HCT116 (cell line): ENCODE measurements around the gene POPDC2. TPM values are rescaled to one million over a fixed set of nuclear protein-coding genes. Genes with fewer than 3 reads are reported as not detected.

Experiments
- ATAC-seq: fragments of 200-7000 bp; cut with Tn5 transposase; 2 replicates; pipeline ENCODE4 v1.9.1; 2020; ENCODE audit warnings: mild to moderate bottlenecking, moderate library complexity
- BruUV-seq: library from RNA; stranded (reverse); fragments of 400-500 nt; replicated peaks from 2 replicates; lab custom pipeline; 2021; lab: Mats Ljungman, UMichigan
- CTCF ChIA-PET: fragments of 300-600 bp; sonication (Branson Sonifier 250); formaldehyde crosslinking; loops from one replicate; lab custom pipeline; 2021; ENCODE audit warnings: antibody characterized with exemption; lab: Charles Lee
- POLR2A ChIA-PET: fragments of 300-600, 350-600 bp; sonication (Branson Sonifier 250); formaldehyde crosslinking; loops from one replicate; lab custom pipeline; 2021; ENCODE audit warnings: antibody characterized with exemption; lab: Charles Lee
- RAD21 ChIA-PET, 2 experiments: fragments of 300-600 bp; sonication (Branson Sonifier 250); formaldehyde crosslinking; loops; one replicate each; lab custom pipeline; 2023; ENCODE audit warnings: low total read pairs in 2 of 2; ENCODE audit not compliant: uncharacterized antibody in 2 of 2, unreplicated experiment in 2 of 2, low non-redundant PET in 1 of 2; lab: Charles Lee
- DNase-seq: peaks from one replicate; pipeline ENCODE4 v3.0.0-alpha.2; 2010; ENCODE audit warnings: low read depth, low spot score
- H2AFZ ChIP-seq: fragments of 200-600 bp; shearing (Covaris generic), sonication (generic); 2 replicates; pipeline ENCODE4 v1.6.1; 2017; ENCODE audit warnings: low read depth, mixed run types, mixed read lengths, antibody characterized with exemption, low read length; ENCODE audit not compliant: poor library complexity, severe bottlenecking
- H3K27ac ChIP-seq: 2 replicates; pipeline ENCODE4 v1.5.1; 2012; ENCODE audit warnings: low read depth, low read length
- H3K27me3 ChIP-seq: fragments of 200-600 bp; sonication (generic); 2 replicates; pipeline ENCODE4 v1.6.1; 2016; ENCODE audit warnings: mixed run types, low read length, mixed read lengths; ENCODE audit not compliant: insufficient read depth
- H3K36me3 ChIP-seq, 2 experiments: fragments of 200-500 bp in 1 of 2; fragments of 200-600 bp in 1 of 2; sonication (Bioruptor generic) in 1 of 2; sonication (generic) in 1 of 2; 2 replicates each; pipeline versions ENCODE4 v1.5.1 to v1.6.1; 2014 to 2016; ENCODE audit warnings: low read length in 2 of 2, inconsistent platforms in 1 of 2, mixed read lengths in 1 of 2, mixed run types in 1 of 2; ENCODE audit not compliant: insufficient read depth in 2 of 2, control insufficient read depth in 1 of 2
- H3K4me1 ChIP-seq, 2 experiments: fragments of 200-600 bp in 1 of 2; sonication (generic) in 1 of 2; 2 replicates each; pipeline versions ENCODE4 v1.5.1 to v1.6.1; 2012 to 2017; ENCODE audit warnings: low read length in 2 of 2, inconsistent platforms in 1 of 2, mild to moderate bottlenecking in 1 of 2, mixed read lengths in 1 of 2, mixed run types in 1 of 2, moderate library complexity in 1 of 2; ENCODE audit not compliant: insufficient read depth in 2 of 2, control insufficient read depth in 1 of 2
- H3K4me2 ChIP-seq: fragments of 200-600 bp; sonication (generic); 2 replicates; pipeline ENCODE4 v1.6.1; 2017; ENCODE audit warnings: mixed run types, low read length, mixed read lengths
- H3K4me3 ChIP-seq, 2 experiments: fragments of 200-600 bp in 1 of 2; sonication (generic) in 1 of 2; replicated peaks in 1 of 2; 2 replicates each; pipeline ENCODE4 v1.5.1; 2011 to 2016; ENCODE audit warnings: low read length in 2 of 2, control low read depth in 1 of 2, low read depth in 1 of 2, mild to moderate bottlenecking in 1 of 2, mixed read lengths in 1 of 2, mixed run types in 1 of 2
- H3K79me2 ChIP-seq: fragments of 200-600 bp; sonication (generic); 2 replicates; pipeline ENCODE4 v1.6.1; 2017; ENCODE audit warnings: mild to moderate bottlenecking, mixed run types, low read length, moderate library complexity, mixed read lengths; ENCODE audit not compliant: insufficient read depth
- H3K9ac ChIP-seq: fragments of 200-600 bp; sonication (generic); 2 replicates; pipeline ENCODE4 v1.6.1; 2016; ENCODE audit warnings: low read length, mixed read lengths
- H3K9me2 ChIP-seq: fragments of 200-600 bp; sonication (generic), shearing (Covaris generic); 2 replicates; pipeline ENCODE4 v1.6.1; 2017; ENCODE audit warnings: mixed run types, mild to moderate bottlenecking, moderate library complexity; ENCODE audit not compliant: insufficient read depth
- H3K9me3 ChIP-seq, 2 experiments: fragments of 200-500 bp in 1 of 2; fragments of 200-600 bp in 1 of 2; sonication (Bioruptor generic) in 1 of 2; sonication (generic) in 1 of 2; 2 replicates each; pipeline ENCODE4 v1.6.1; 2014 to 2017; ENCODE audit warnings: low read length in 2 of 2, mixed read lengths in 2 of 2, inconsistent platforms in 1 of 2, low read depth in 1 of 2, mild to moderate bottlenecking in 1 of 2, mixed run types in 1 of 2, moderate library complexity in 1 of 2; ENCODE audit not compliant: control insufficient read depth in 1 of 2, insufficient read depth in 1 of 2
- H4K20me1 ChIP-seq: fragments of 200-600 bp; sonication (generic), shearing (Covaris generic); 2 replicates; pipeline ENCODE4 v1.6.1; 2017; ENCODE audit warnings: mixed run types, mild to moderate bottlenecking, moderate library complexity; ENCODE audit not compliant: insufficient read depth
- CTCF ChIP-seq, 3 experiments: fragments of 200-600 bp in 1 of 3; sonication (generic) in 1 of 3; IDR thresholded peaks in 2 of 3; conservative IDR thresholded peaks in 1 of 3; 2 replicates each; pipeline ENCODE4 v1.5.1; 2012 to 2017; ENCODE audit warnings: low read depth in 2 of 3, low read length in 2 of 3, antibody characterized with exemption in 1 of 3, borderline replicate concordance in 1 of 3, control low read depth in 1 of 3, mild to moderate bottlenecking in 1 of 3, mixed read lengths in 1 of 3, mixed run types in 1 of 3, moderate library complexity in 1 of 3; ENCODE audit not compliant: insufficient read depth in 1 of 3
- POLR2AphosphoS5 ChIP-seq: IDR thresholded peaks from 2 replicates; pipeline ENCODE4 v1.6.1; 2011; ENCODE audit warnings: mild to moderate bottlenecking, low read depth, low read length, moderate library complexity
- REST ChIP-seq: IDR thresholded peaks from 2 replicates; pipeline ENCODE4 v1.6.1; 2012; ENCODE audit warnings: low read depth
- intact Hi-C: fragments of 100-400 bp; cut with micrococcal nuclease; formaldehyde crosslinking; loops from 2 replicates; pipeline ENCODE4 v1.10.0; 2022
- total RNA-seq: library from RNA; stranded (reverse); gene quantifications from one replicate; pipeline ENCODE4 v1.2.1, GENCODE V29; 2021; ENCODE audit not compliant: unreplicated experiment

POPDC2 gene
- total RNA-seq, 1 experiment from 2014 or later, result 1.6 TPM

- Histone ChIP-seq H3K27ac (no peak overlapping the region), H3K4me2 (no peak overlapping the region), H3K4me3 (no peak overlapping the region), H3K9ac (no peak overlapping the region), H2AFZ (no peak overlapping the region), H3K9me2 (no peaks in the 10 kb centered on the region), H4K20me1 (no peaks in the 10 kb centered on the region), H3K4me1 (no peaks in the 10 kb centered on the region), H3K27me3 (no peaks in the 10 kb centered on the region), H3K36me3 (no peaks in the 10 kb centered on the region), H3K9me3 (no peaks in the 10 kb centered on the region; a peak in 1 of 4 replicates), H3K79me2 (no peaks in the 10 kb centered on the region)
- ATAC-seq, result no peak
- POLR2A ChIA-PET, result no interaction called here
- TF ChIP-seq CTCF (IDR thresholded peaks at IDR 0.05 in 2 of 3, conservative IDR thresholded peaks at IDR 0.05 in 1 of 3; ENCODE audit: borderline replicate concordance in 1 of 3, insufficient read depth in 1 of 3, low read depth in 2 of 3, low read length in 2 of 3) (no peak), POLR2AphosphoS5 (no peak), REST (no peak)
- CTCF ChIA-PET, result no interaction called here
- RAD21 ChIA-PET, result no interaction called here
- intact Hi-C loops, result no loop called here
- no TSS peak for BruUV-seq
- no peak for DNase-seq
These were observed 44.3 kb downstream of the POPDC2 start for GRCh38 chr3:119616056-119616455.
